ENCODE data around the gene ITGA2B. TPM values are rescaled to one million over a fixed set of nuclear protein-coding genes. Genes with fewer than 3 reads are reported as not detected.
"Not testable (repeated sequence)": the region's sequence is repeated elsewhere in the genome, so short reads cannot be mapped to it uniquely, and the experiment has no call there.

Gene ITGA2B
- total and polyA plus RNA-seq, 4 donors: 0.22 to 23.8 (median 0.31) TPM

GRCh38 chr17:44348234-44348987 is 41.0 kb downstream of the ITGA2B start:
- H3K27ac ChIP-seq (ENCODE audit: low read depth in 1 of 2, low read length in 2 of 2): no peak overlapping the region
- no peak for TF ChIP-seq TAF1 (conservative IDR thresholded peaks at IDR 0.05)
- no peak for TF ChIP-seq NR2F2 (IDR thresholded peaks at IDR 0.05)
- TF ChIP-seq HNF4G (IDR thresholded peaks at IDR 0.05): no peak
- no peak for TF ChIP-seq GABPA (IDR thresholded peaks at IDR 0.05 in 1 of 2, conservative IDR thresholded peaks at IDR 0.05 in 1 of 2)
- TF ChIP-seq RAD21 (IDR thresholded peaks at IDR 0.05): no peak
- TF ChIP-seq CTCF (IDR thresholded peaks at IDR 0.05; ENCODE audit: low read depth, low read length, missing input control): no peak
- no peak for TF ChIP-seq HNF4A (conservative IDR thresholded peaks at IDR 0.05)
- TF ChIP-seq SP1 (IDR thresholded peaks at IDR 0.05): no peak
- no peak for TF ChIP-seq ZBTB33 (IDR thresholded peaks at IDR 0.05)
- no peak for TF ChIP-seq FOXA1 (IDR thresholded peaks at IDR 0.05)
- no peak for TF ChIP-seq ATF3 (IDR thresholded peaks at IDR 0.05)
- no peak for TF ChIP-seq FOXA2 (IDR thresholded peaks at IDR 0.05)
- TF ChIP-seq RXRA (IDR thresholded peaks at IDR 0.05): no peak
- no peak for TF ChIP-seq EGR1 (IDR thresholded peaks at IDR 0.05; ENCODE audit: low read depth in 2 of 2)
- no peak for TF ChIP-seq REST (IDR thresholded peaks at IDR 0.05)
- TF ChIP-seq MAX (IDR thresholded peaks at IDR 0.05): no peak
- TF ChIP-seq YY1 (IDR thresholded peaks at IDR 0.05): no peak
- no peak for TF ChIP-seq JUND (IDR thresholded peaks at IDR 0.05)
- 81% methylated on average over 9 of the region's 9 CpGs for WGBS
- peaks cover 4 to 32% (median 15%) of the 10 kb centered on the region in 4 donors for H3K36me3 ChIP-seq (ENCODE audit: control insufficient read depth in 4 of 4, insufficient read depth in 3 of 4, low read depth in 1 of 4, low read length in 3 of 4)
- no peak overlapping the region for H3K4me3 ChIP-seq (ENCODE audit: low read depth in 1 of 3, low read length in 3 of 3)
- H3K9ac ChIP-seq (ENCODE audit: low read depth in 1 of 2, low read length in 2 of 2): no peak overlapping the region
- DNase-seq (ENCODE audit: low spot score): no peak
- peaks cover 0 to 22% (median 12%) of the 10 kb centered on the region in 4 donors for H3K4me1 ChIP-seq (ENCODE audit: control insufficient read depth in 4 of 4, insufficient read depth in 4 of 4, low read length in 3 of 4)
- H3K27me3 ChIP-seq (ENCODE audit: control insufficient read depth in 4 of 4, insufficient read depth in 4 of 4, low read length in 3 of 4): no peaks in the 10 kb centered on the region
- H3K9me3 ChIP-seq (ENCODE audit: control insufficient read depth in 4 of 4, low read length in 3 of 4): no peaks in the 10 kb centered on the region

- Histone ChIP-seq H3K36me3 (ENCODE audit: control insufficient read depth in 4 of 4, insufficient read depth in 3 of 4, low read depth in 1 of 4, low read length in 3 of 4) (peaks cover 3 to 26% (median 13%) of the 10 kb centered on the region in 4 donors), H3K4me1 (ENCODE audit: control insufficient read depth in 4 of 4, insufficient read depth in 4 of 4, low read length in 3 of 4) (peaks cover 0 to 21% (median 12%) of the 10 kb centered on the region in 4 donors)
- not testable (repeated sequence) for H3K27me3 ChIP-seq (ENCODE audit: control insufficient read depth in 4 of 4, insufficient read depth in 4 of 4, low read length in 3 of 4); H3K4me3 ChIP-seq (ENCODE audit: low read depth in 1 of 3, low read length in 3 of 3); H3K27ac ChIP-seq (ENCODE audit: low read depth in 1 of 2, low read length in 2 of 2); DNase-seq (ENCODE audit: low spot score); H3K9ac ChIP-seq (ENCODE audit: low read depth in 1 of 2, low read length in 2 of 2); H3K9me3 ChIP-seq (ENCODE audit: control insufficient read depth in 4 of 4, low read length in 3 of 4)
- 85% methylated on average over 18 of the region's 18 CpGs for WGBS
Observed at GRCh38 chr17:44347206-44348055, 42.0 kb downstream of the ITGA2B start.
